SH-SY5Y (cell line): Measurements from ENCODE around the gene FBXL17.

Experiments
- GATA2 ChIP-seq: IDR thresholded peaks from 2 replicates; pipeline ENCODE4 v1.6.1; 2011; ENCODE audit warnings: mild to moderate bottlenecking, low read depth, low read length
- GATA3 ChIP-seq: IDR thresholded peaks from 2 replicates; pipeline ENCODE4 v1.6.1; 2011; ENCODE audit warnings: low read depth, mild to moderate bottlenecking, low read length, moderate library complexity

GRCh38 chr5:107885601-107886000 lies 496.3 kb downstream of the FBXL17 start:
- TF ChIP-seq GATA3 (no peak), GATA2 (no peak)
